Cerebellar cortex (tissue), 1 donor: ENCODE measurements around the gene LCE1E.

Experiments
- DNase-seq: peaks from one replicate; pipeline ENCODE4 v3.0.0-alpha.2; 2015; ENCODE audit warnings: low spot score

Gene LCE1E, protein sequence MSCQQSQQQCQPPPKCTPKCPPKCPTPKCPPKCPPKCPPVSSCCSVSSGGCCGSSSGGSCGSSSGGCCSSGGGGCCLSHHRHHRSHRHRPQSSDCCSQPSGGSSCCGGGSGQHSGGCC

GRCh38 chr1:152786077-152786476 is at the start of gene LCE1E:
TSS of gene LCE1E (plus strand) at chr1:152786257. CDS start at chr1:152787300, 1,043 bp downstream.
- DNase-seq = no peak

GRCh38 chr1:152737997-152738396 is 48.1 kb upstream of the LCE1E start:
- DNase-seq = no peak

GRCh38 chr1:152739841-152740240 is 46.2 kb upstream of the LCE1E start:
- no peak for DNase-seq

DNA sequence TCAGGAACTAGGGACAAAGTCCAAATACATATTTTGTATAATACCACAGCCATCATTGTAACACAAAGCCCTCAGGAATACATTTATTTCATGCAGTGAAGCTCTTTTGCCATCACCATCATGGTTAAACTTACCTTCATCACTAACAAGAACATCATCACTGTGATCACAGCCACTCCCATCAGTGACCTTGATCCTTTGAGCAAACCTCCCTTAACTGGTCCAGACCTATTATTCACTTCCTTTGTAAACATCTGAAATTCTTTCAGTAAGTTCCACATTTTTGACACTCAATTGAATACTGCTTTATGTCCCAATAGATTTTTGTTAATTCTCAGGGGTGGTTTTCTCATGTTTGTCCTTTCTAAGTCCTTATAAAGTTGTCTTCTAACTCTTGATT is 44.4 kb upstream of the LCE1E start:
- DNase-seq = no peak

DNA sequence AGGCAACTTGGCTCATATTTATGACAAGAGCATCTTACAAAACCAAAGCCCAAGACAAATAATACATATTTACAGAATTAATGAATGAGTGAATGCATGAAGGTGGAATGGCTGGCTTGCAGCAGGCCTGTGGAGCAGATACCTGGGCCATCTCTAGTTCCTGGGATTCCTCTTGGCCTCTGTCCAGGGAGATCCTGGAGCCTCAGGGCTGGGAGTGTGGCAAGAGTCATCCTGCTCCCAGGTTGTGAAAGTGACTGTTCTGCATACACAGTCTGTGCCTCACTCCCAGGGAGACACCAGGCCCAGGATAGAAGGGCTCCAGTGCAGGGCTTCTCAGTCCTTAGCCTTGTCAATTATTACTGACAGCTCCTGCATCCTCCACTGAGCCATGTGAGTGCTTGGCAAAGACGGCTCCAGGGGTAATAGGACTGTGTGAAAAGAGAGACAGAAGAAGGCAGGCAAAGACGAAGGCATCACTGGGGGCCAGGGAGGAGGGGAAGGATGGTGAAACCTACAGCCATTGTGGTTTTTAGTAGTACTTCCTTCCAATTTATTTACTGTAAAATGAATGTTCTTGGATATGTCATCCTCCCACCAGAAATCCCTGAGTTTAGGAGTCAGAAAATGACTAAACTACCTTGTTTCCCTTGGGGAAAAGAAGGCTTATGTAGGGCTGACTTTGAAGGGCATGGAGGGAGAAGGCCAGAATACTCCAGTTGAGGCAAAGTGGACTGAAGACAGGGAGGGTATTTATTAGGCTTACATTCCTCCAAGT is 42.5 kb upstream of the LCE1E start:
- DNase-seq = no peak

DNA sequence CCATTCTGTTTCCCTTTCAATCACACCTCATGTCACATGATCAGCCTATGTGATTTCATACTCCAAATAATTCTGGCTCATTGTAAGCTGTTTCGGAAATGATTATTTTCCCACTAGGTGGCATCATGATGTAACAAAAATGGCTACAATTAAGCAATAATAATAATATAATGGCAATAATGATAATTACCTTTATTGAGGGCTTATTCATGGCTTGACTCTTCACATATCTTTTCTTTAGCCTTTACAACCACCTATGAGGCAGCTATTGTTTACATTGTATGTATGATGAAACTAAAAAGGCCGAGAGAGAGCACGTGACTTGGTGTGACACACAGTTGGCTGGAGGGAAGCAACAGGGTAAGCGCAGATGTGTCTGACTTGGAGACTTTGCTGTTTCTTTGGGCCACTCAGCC is 40.8 kb upstream of the LCE1E start:
- DNase-seq = no peak

DNA sequence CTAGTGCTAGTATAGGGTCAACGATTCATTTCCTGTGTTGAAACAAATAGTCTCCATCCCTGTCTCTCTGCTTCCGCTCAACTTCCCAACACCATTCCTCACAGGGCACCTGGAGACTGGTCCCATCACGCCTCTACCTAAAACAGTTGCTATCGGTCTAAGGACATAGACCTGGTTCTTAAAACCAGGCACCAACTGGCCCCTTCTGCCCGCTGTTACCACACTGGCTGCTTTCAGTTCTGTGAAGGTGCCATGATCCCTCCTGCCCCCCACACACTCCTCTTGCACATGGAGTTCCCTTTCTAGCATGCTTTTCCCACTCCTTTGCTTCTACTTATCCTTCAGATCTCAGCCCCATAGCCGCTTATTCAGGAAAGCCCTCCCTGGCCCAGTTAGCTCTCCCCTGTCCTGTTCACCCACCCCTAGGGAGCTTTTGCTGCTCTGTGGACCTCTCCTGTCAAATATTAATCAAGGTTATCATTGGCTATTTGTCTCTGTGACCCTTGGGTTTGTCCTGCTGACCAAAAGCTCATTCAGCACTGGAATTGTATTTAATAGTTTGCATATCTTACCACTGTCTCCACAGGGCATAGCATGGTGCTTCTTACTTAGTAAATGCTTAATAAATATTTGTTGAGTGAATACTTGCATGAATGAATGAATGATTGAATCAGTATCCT is 40.2 kb upstream of the LCE1E start:
- DNase-seq = no peak

DNA sequence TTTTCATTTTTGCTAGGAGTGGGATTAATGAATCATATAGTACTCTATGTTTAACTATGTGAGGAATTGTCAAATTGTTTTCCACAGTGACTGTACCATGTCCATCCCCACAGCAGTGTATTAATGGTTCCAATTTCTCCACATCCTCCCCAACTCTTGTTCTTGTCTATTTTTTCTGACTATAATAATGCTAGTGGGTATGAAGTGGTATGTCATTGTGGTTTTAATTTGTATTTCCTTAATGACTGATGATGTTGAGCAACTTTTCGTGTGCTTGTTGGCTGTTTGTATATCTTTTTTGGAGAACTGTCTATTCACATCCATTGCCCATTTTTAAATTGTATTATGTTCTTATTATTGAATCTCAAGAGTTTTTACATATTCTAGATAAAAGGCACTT is 38.2 kb upstream of the LCE1E start:
- no peak for DNase-seq

- DNase-seq = no peak
Measured at GRCh38 chr1:152752225-152752624, 33.8 kb upstream of the LCE1E start.

DNA sequence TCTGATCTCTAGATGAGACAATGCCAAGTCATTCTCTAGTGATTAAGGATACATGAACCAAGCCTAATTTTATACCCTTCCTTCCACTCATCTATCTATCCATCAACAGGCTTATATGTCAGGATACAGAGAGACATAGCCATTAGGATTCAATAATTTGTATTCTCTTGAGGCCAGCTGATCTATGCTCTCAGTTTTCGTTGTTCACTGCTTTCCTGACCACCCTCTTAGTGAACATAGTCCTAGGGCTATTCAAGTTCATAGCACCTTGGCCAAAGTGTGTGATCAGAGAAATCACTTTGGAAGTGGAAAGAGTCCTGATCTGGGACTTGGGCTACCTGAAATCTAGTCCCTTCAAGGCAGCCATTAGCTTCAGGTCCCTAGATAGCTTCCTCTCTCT is 32.5 kb upstream of the LCE1E start:
- no peak for DNase-seq

DNA sequence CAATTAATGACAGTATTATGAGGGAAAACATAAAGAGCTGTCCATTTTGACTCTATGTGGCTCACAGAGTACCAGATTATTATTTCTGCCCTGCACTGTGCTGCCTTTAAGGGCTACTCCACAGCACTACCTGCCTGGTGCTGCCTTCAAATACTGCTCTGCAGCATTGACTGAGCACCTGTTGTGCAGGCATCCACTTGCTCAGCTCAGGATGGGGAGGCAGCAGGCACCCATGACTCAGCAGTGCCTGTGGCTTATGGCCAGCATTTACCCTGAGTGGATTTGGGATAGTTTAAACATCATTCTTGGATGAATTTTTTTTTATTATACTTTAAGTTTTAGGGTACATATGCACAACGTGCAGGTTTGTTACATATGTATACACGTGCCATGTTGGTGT is 29.2 kb upstream of the LCE1E start:
- DNase-seq = no peak

DNA sequence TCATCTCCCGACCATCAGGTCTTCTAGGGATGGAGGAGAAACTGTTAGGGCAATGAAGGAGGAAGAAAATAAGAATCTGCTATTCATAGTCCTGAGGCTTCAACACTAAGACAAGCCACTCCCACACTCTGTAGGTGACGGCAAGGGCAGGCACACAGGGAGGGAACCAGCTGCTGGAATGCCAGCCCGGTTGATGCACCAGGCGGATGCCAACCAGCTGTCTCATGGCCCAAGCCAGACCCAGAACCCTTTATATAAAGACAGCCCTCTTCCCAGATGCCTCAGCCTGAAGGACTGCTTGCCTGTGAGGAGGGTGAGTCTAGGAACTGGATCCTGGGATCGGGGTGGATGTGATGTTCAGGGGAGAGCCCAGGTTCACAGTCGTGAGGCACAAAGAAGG is 28.3 kb upstream of the LCE1E start, which contains the start of gene KPRP:
KPRP (plus strand) TSS at position 279 of the 400 bp plus-strand sequence. CDS start 1,564 bp downstream, outside the sequence.
- no peak for DNase-seq

GRCh38 chr1:152758636-152759035 is 27.4 kb upstream of the LCE1E start:
- DNase-seq = no peak

- no peak for DNase-seq
Measured at GRCh38 chr1:152759453-152760173, 26.4 kb upstream of the LCE1E start.

DNA sequence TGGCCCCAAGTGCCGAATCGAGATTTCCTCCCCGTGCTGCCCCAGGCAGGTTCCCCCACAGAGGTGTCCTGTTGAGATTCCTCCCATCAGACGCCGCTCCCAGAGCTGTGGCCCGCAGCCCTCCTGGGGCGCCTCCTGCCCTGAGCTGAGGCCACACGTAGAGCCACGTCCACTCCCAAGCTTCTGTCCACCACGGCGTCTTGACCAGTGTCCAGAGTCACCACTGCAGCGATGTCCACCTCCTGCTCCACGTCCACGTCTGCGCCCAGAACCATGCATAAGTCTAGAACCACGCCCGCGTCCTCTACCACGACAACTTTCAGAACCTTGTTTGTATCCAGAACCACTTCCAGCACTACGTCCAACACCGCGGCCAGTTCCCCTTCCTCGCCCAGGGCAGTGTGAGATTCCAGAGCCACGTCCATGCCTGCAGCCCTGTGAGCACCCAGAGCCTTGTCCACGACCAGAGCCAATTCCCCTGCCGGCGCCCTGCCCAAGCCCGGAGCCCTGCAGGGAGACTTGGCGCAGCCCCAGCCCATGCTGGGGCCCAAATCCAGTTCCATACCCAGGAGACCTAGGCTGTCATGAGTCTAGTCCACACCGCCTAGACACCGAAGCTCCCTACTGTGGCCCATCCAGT is 25.4 kb upstream of the LCE1E start:
- DNase-seq = no peak

GRCh38 chr1:152761609-152762213 is 24.3 kb upstream of the LCE1E start:
- DNase-seq = no peak

DNA sequence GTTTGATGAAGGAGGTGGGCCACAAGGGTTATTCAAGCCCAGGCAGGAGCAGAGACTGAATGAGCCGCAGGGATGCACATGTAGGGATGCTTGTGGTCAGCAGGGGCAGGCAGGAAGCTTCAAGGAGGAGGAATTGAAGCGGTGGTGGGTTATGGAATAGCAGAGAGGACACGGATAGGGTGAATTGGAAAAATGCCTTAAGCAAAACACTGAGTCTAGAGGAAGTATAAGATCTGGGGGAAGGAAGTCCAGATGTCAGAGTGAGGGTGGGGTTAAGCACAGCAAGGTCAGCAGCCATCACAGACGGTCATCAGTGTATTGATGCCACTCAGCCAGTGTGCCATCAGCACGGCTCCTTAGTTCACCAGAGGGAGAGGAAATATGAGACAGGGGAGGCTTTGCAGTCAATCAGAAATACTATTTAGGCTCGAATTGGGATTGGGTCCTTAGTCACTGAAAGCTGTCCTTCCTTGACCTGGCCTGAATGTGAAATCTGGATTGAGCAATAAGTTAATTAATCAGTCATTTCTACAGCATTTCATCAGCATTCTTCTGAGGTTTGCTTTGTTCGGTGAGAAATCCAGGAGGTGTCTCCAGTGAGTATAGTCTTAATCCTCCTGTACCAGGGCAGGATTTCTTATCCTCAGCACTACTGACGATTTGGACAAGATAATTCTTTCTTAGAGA is 17.1 kb upstream of the LCE1E start:
- no peak for DNase-seq

DNA sequence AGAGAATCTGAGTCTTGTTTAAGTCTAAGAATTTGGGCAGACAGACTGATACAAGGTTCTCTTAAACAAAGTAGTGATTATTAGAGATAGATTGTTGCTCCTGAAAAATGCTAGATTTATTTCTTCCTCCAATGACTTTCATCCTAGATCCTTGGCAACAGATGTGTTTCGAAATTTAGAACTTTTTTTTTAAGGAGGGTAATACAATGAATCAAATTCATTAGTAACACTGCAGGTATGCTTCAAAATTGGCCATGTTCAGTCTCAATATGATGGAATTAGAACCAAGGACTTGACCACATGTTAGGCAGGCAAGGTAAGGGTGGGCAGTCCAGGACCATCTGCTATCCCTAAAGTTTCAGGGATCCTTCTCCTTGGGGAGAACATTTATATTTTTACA is 15.6 kb upstream of the LCE1E start:
- no peak for DNase-seq

- no peak for DNase-seq
Measured at GRCh38 chr1:152774875-152775274, 11.2 kb upstream of the LCE1E start, which contains the start of gene LCE1F. TSS of gene LCE1F (plus strand) at chr1:152775140. CDS start at chr1:152776372, 1,232 bp downstream.

GRCh38 chr1:152776361-152776760 is 9.7 kb upstream of the LCE1E start:
- DNase-seq = no peak
